MM.1S (cell line): ENCODE results near the gene CNTNAP2.
A peak's percentile ranks its signal among the peaks of the same experiment; 100 is the strongest.

ENCODE experiments used
- DNase-seq: peaks from one replicate; pipeline ENCODE4 v3.0.0-alpha.2; 2015
- H2AFZ ChIP-seq: fragments of 300-600 bp; sonication (generic); 2 replicates; pipeline ENCODE4 v1.6.0; 2016; ENCODE audit warnings: antibody characterized with exemption, low read length
- H3F3A ChIP-seq: fragments of 300-600 bp; sonication (generic); 2 replicates; pipeline ENCODE4 v1.6.1; 2016; ENCODE audit warnings: mild to moderate bottlenecking, antibody characterized with exemption, low read length, moderate library complexity, mixed read lengths; ENCODE audit not compliant: insufficient read depth
- H3K27ac ChIP-seq: fragments of 300-600 bp; sonication (generic); 2 replicates; pipeline ENCODE4 v1.5.1; 2016; ENCODE audit warnings: mild to moderate bottlenecking, low read length
- H3K27me3 ChIP-seq: fragments of 300-600 bp; sonication (generic); replicated peaks from 2 replicates; pipeline ENCODE4 v1.6.0; 2016; ENCODE audit warnings: low read length; ENCODE audit not compliant: insufficient read depth
- H3K36me3 ChIP-seq: fragments of 300-600 bp; sonication (generic); replicated peaks from 2 replicates; pipeline ENCODE4 v1.6.1; 2016; ENCODE audit warnings: mild to moderate bottlenecking, low read length, mixed read lengths; ENCODE audit not compliant: insufficient read depth
- H3K4me1 ChIP-seq: fragments of 300-600 bp; sonication (generic); 2 replicates; pipeline ENCODE4 v1.6.1; 2016; ENCODE audit warnings: low read length, mixed read lengths
- H3K4me2 ChIP-seq: fragments of 300-600 bp; sonication (generic); 2 replicates; pipeline ENCODE4 v1.6.0; 2016; ENCODE audit warnings: low read depth, low read length
- H3K4me3 ChIP-seq: fragments of 300-600 bp; sonication (generic); 2 replicates; pipeline ENCODE4 v1.5.1; 2016; ENCODE audit warnings: low read length, mixed read lengths
- H3K79me2 ChIP-seq: fragments of 300-600 bp; sonication (generic); 2 replicates; pipeline ENCODE4 v1.6.1; 2016; ENCODE audit warnings: mixed run types, low read length, mixed read lengths
- H3K9ac ChIP-seq: fragments of 300-600 bp; sonication (generic); 2 replicates; pipeline ENCODE4 v1.6.1; 2016; ENCODE audit warnings: low read length, mixed read lengths
- H3K9me2 ChIP-seq: fragments of 300-600 bp; sonication (generic); replicated peaks from 2 replicates; pipeline ENCODE4 v1.6.1; 2016; ENCODE audit warnings: mild to moderate bottlenecking, low read length, mixed read lengths; ENCODE audit not compliant: insufficient read depth
- H3K9me3 ChIP-seq: fragments of 300-600 bp; sonication (generic); replicated peaks from 2 replicates; pipeline ENCODE4 v1.6.1; 2016; ENCODE audit warnings: mild to moderate bottlenecking, low read length, mixed read lengths; ENCODE audit not compliant: insufficient read depth
- H4K20me1 ChIP-seq: fragments of 300-600 bp; sonication (generic); 2 replicates; pipeline ENCODE4 v1.6.1; 2016; ENCODE audit warnings: mild to moderate bottlenecking, low read length, moderate library complexity, mixed read lengths; ENCODE audit not compliant: insufficient read depth
- EZH2 ChIP-seq: fragments of 300-600 bp; sonication (generic); optimal IDR thresholded peaks from 2 replicates; pipeline ENCODE3; 2017; ENCODE audit warnings: low read depth, mild to moderate bottlenecking, antibody characterized with exemption, low read length, mixed read lengths
- EZH2phosphoT487 ChIP-seq: fragments of 300-600 bp; sonication (generic); IDR thresholded peaks from 2 replicates; pipeline ENCODE4 v1.6.1; 2018; ENCODE audit warnings: antibody characterized with exemption, low read length
- TF ChIP-seq, protein P1 (sequence below): fragments of 300-600 bp; sonication (generic); IDR thresholded peaks from 2 replicates; pipeline ENCODE4 v1.5.1; 2016; ENCODE audit warnings: antibody characterized with exemption, low read length, mixed read lengths

Gene CNTNAP2

DNA sequence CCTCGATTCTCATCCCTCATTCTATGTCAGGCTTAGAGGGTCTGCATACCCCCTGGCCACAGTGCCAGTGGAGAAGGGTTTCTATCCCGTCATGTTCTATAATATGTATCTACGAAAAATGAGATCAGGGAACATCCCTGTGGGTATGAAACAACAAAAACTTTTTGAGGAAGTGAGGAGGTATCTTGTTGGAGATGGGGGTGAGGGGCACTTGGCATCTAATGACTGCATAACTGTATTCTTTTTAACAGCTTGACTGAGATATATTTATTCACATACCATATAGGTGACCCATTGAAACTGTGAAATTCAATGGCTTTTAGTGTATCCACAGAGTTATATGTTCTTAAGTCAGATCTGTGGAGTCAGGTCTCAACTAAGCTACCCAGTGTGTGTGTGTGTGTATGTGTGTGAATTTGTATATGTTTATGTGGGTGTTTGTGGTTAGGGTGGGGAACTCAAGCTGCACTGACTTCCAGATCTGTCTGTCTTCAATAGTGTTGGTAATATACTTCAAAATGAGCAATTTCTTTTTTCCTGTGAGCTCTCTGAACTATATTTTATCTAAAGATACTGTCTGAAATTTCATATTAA lies 528.9 kb downstream of the CNTNAP2 start:
- no peaks in the 10 kb centered on the region for H3K27me3 ChIP-seq
- no peaks in the 10 kb centered on the region for H3K4me1 ChIP-seq
- H3K9me2 ChIP-seq = no peaks in the 10 kb centered on the region
- no peak overlapping the region for H3K9ac ChIP-seq
- no peaks in the 10 kb centered on the region for H3F3A ChIP-seq
- no peaks in the 10 kb centered on the region for H3K9me3 ChIP-seq
- H3K4me2 ChIP-seq = no peak overlapping the region
- H3K36me3 ChIP-seq = no peaks in the 10 kb centered on the region
- no peak overlapping the region for H3K4me3 ChIP-seq
- DNase-seq = no peak
- no peak overlapping the region for H2AFZ ChIP-seq
- no peaks in the 10 kb centered on the region for H4K20me1 ChIP-seq
- no peak overlapping the region for H3K27ac ChIP-seq
- TF ChIP-seq, protein P1, sequence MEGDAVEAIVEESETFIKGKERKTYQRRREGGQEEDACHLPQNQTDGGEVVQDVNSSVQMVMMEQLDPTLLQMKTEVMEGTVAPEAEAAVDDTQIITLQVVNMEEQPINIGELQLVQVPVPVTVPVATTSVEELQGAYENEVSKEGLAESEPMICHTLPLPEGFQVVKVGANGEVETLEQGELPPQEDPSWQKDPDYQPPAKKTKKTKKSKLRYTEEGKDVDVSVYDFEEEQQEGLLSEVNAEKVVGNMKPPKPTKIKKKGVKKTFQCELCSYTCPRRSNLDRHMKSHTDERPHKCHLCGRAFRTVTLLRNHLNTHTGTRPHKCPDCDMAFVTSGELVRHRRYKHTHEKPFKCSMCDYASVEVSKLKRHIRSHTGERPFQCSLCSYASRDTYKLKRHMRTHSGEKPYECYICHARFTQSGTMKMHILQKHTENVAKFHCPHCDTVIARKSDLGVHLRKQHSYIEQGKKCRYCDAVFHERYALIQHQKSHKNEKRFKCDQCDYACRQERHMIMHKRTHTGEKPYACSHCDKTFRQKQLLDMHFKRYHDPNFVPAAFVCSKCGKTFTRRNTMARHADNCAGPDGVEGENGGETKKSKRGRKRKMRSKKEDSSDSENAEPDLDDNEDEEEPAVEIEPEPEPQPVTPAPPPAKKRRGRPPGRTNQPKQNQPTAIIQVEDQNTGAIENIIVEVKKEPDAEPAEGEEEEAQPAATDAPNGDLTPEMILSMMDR = no peak
- no peak for TF ChIP-seq EZH2
- no peaks in the 10 kb centered on the region for H3K79me2 ChIP-seq

DNA sequence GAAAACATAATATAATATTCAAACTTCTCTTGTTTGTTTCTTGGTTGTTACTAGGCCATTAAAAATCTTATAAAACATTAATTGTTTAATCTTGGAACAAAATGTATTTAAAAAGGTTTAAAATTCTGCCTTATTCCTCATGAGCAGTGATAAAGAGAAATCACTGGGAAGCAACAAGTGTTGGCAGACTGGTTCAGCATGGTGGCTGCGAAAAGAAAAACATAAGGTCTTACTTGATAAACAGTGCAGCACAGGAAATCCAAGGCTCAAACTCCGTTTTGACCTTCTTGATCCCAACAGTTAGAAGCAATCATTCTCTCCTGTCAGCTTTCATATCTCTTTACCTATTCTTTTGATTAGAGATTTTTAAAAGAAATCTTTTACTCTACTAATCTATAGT lies 530.8 kb downstream of the CNTNAP2 start:
- H4K20me1 ChIP-seq = no peaks in the 10 kb centered on the region
- no peaks in the 10 kb centered on the region for H3K36me3 ChIP-seq
- no peaks in the 10 kb centered on the region for H3K4me1 ChIP-seq
- no peak overlapping the region for H3K9ac ChIP-seq
- H3K79me2 ChIP-seq = no peaks in the 10 kb centered on the region
- no peak for DNase-seq
- H3K4me2 ChIP-seq = no peak overlapping the region
- H3K27me3 ChIP-seq = no peaks in the 10 kb centered on the region
- no peaks in the 10 kb centered on the region for H3F3A ChIP-seq
- TF ChIP-seq EZH2phosphoT487 (no peak), EZH2 (no peak)
- TF ChIP-seq, protein P1 = no peak
- no peak overlapping the region for H2AFZ ChIP-seq
- no peaks in the 10 kb centered on the region for H3K9me2 ChIP-seq
- H3K9me3 ChIP-seq = no peaks in the 10 kb centered on the region
- H3K27ac ChIP-seq = no peak overlapping the region
- no peak overlapping the region for H3K4me3 ChIP-seq

DNA sequence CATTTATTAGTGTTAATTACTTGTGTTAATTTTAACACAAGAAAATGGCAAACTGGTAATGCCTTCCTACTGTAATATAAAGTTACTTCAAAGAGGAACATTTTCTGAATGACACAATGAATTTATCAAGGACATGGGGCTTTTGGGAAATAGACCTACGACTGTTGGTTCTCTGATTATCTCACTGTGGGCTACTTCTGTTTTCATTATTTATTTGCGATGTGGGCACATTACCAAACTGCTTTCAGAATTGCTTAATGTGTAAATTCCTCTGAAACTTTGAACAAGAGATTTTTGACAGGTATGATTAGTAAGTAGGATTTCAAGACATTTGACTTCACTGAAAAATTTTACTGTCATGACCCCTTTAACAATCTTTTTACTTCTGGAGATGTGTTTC lies 535.6 kb downstream of the CNTNAP2 start:
- H3K9ac ChIP-seq = no peak overlapping the region
- peak; percentile 20 for DNase-seq
- no peaks in the 10 kb centered on the region for H3K36me3 ChIP-seq
- H3F3A ChIP-seq = peaks cover 7% of the 10 kb centered on the region
- H3K4me3 ChIP-seq = no peak overlapping the region
- no peaks in the 10 kb centered on the region for H3K79me2 ChIP-seq
- no peaks in the 10 kb centered on the region for H3K9me2 ChIP-seq
- no peak for TF ChIP-seq EZH2
- TF ChIP-seq, protein P1 = no peak
- TF ChIP-seq EZH2phosphoT487 = no peak
- H2AFZ ChIP-seq = no peak overlapping the region
- no peaks in the 10 kb centered on the region for H3K27me3 ChIP-seq
- peaks cover 18% of the 10 kb centered on the region for H3K4me1 ChIP-seq
- H3K27ac ChIP-seq = no peak overlapping the region
- no peaks in the 10 kb centered on the region for H3K9me3 ChIP-seq
- H4K20me1 ChIP-seq = no peaks in the 10 kb centered on the region
- H3K4me2 ChIP-seq = no peak overlapping the region
